ENCODE data around the gene VPREB1.

DNA sequence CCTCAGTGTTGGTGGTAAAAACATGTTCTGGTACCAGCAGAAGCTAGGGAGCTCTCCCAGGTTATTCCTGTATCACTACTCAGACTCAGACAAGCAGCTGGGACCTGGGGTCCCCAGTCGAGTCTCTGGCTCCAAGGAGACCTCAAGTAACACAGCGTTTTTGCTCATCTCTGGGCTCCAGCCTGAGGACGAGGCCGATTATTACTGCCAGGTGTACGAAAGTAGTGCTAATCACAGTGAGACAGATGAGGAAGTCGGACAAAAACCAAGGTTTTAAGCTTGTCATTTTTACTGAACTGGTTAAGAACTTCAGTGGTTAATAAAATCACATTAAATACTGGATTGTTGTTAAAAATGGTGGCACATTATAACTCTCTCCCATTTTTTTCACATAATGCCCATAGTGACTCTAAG, 42.6 kb upstream of the VPREB1 start:
- TF ChIP-seq, protein P1, sequence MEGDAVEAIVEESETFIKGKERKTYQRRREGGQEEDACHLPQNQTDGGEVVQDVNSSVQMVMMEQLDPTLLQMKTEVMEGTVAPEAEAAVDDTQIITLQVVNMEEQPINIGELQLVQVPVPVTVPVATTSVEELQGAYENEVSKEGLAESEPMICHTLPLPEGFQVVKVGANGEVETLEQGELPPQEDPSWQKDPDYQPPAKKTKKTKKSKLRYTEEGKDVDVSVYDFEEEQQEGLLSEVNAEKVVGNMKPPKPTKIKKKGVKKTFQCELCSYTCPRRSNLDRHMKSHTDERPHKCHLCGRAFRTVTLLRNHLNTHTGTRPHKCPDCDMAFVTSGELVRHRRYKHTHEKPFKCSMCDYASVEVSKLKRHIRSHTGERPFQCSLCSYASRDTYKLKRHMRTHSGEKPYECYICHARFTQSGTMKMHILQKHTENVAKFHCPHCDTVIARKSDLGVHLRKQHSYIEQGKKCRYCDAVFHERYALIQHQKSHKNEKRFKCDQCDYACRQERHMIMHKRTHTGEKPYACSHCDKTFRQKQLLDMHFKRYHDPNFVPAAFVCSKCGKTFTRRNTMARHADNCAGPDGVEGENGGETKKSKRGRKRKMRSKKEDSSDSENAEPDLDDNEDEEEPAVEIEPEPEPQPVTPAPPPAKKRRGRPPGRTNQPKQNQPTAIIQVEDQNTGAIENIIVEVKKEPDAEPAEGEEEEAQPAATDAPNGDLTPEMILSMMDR (IDR thresholded peaks at IDR 0.05 in 8 of 11, conservative IDR thresholded peaks at IDR 0.05 in 3 of 11) = no peak
- no peak for TF ChIP-seq POLR2A (IDR thresholded peaks at IDR 0.05)

All from spleen (tissue), 7 donors.